GM21390 (cell line): ENCODE data around the gene PLXNA2.
A peak's percentile ranks its signal among the peaks of the same experiment; 100 is the strongest.

Experiments used
- ATAC-seq: cut with Tn5 transposase; IDR thresholded peaks from one replicate; pipeline ENCODE4 v1.9.1; 2021; ENCODE audit not compliant: unreplicated experiment

PLXNA2 gene

GRCh38 chr1:208268541-208269337, 24.6 kb upstream of the PLXNA2 start:
- no peak for ATAC-seq

GRCh38 chr1:208265525-208265924, 21.3 kb upstream of the PLXNA2 start:
- no peak for ATAC-seq

DNA sequence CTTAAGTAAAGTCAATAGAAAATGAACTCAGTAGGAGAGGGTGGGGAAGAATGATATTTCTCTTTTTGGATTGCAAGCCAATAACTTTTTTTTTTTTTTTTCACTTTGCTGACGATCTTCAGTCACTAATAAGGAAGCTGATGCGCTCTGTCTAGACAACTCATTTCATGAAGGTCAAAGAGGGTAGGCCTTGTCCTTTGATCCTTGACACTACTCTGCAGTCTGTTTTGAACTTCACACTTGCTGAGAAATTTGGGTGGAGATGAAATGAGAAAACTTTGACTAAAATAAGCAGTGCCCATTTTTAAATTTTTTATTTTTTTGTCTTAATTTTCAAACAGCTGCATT, 20.9 kb upstream of the PLXNA2 start:
- ATAC-seq, result no peak

DNA sequence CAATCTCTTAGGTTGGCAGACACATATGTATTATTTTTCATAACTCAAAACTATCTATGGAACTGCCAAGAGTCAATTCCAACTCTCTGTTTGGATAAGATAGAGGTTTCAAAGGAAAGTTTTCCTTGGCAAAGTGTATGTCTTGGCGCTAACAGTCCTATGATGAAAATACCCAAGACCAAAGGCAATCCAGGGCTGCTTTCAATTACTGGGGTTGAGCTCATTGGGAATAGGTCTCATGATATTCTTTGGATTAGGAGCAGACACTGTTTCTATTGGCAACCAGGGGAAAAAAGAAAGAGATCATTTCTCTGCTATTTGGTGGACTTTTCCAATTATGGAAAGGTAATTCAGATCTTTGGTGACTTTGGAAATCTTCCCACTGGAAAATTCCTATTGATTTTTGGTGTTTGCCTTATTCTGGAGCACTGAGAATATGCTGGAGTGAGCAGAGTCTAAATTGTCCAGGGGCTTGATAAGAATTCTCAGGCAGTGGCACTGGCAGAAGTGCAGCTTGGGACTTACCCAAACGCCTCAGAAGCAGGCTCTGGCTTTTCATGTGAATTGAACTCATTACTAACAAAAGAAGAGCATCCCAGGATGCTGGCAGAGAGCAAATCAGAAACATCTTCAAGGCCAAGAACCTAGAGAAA, 20.4 kb upstream of the PLXNA2 start:
- no peak for ATAC-seq

DNA sequence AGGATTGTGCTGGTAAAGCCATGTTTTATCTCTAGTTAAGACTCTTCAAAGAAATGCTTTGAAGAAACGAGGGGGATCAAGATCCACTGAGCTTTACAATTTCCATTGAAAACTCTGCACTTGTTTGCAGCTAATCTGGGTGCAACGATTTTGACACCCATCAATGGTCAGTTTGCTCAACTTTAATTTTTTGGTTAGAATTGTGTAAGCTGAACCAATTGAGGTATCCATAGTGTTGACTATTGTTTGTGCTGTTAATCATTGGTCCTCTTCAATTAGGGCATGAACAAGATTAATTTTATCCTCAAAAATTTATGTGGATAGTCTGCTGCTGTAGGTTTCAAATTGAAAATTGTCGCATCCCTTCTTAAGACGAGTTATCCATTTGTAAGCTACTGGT, 17.7 kb upstream of the PLXNA2 start:
- no peak for ATAC-seq

DNA sequence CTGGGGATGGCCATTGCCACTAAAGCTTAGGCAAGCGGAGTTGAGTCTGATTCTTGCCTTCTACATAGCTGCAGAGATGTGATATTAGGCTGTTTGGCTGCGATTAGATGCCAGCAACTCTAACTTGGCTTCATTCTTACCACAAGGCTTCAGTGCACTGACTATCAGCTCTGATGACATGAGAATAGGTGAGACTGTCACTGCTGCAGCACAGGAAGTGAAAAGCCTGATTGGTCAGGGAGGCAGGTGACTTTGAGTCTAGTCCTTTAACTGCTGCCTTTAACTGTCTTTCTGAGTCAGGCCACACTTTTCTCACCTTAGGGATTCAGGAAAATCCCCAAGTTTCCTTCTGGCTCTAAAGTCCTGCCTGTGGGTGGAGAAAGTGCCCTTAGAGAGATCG, 14.1 kb upstream of the PLXNA2 start:
- ATAC-seq, result no peak

DNA sequence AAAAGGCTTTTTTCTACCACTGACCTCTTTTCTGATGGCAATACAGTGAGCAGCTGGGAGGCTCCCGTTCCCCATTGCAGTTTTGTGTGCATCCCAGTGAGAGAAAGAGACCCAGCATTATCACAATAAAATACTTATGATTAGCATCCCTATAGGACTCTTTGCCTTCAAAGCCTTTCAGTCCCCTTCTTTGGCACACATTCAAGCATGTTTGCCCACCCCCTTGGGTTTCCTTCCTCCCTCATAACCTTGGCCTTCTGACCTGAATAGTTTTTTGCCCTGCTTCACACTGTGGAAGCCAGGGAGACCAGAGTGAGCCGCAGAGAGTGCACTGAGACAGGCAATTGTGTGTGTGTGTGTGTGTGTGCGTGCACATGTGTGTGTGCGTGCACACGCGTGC, 13.2 kb upstream of the PLXNA2 start:
- no peak for ATAC-seq

DNA sequence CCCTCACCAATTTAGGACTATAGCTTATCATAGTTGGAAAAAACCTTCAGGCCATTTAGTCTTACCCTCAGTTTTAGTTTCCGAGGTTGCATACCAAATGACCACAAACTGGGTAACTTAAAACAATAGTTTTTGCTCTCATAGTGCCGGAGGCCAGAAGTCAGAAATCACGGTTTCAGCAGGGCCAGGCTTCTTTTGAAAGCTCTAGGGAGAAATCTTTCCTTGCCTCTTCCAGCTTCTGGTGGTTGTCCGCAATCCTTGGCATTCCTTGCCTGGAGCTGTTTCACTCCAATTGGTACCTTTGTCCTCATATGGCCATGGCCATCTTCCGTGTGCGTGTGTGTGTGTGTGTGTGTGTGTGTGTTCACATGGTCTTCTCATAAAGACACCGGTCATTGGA, 12.4 kb upstream of the PLXNA2 start:
- ATAC-seq, result no peak

- no peak for ATAC-seq
Measured at GRCh38 chr1:208256091-208256490, 11.9 kb upstream of the PLXNA2 start.

DNA sequence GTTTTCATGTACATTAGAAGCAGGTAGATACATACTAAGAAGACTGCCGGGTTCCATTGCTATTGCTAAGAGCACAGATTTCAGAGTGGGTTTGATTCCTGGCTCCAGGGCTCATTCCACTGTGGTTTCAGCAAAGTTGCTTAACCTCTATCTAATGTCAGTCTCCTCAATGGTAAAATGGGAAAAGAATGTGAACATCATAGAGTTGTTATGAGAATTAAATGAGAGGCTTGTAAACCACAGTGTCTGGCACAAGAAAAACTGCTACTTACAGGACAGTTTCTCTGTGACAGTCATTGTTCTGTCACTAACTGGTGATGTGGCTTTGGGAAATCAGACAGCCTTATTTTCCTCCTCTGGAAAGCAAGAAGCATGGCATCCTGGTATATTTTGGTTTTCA, 10.7 kb upstream of the PLXNA2 start:
- ATAC-seq, result no peak

DNA sequence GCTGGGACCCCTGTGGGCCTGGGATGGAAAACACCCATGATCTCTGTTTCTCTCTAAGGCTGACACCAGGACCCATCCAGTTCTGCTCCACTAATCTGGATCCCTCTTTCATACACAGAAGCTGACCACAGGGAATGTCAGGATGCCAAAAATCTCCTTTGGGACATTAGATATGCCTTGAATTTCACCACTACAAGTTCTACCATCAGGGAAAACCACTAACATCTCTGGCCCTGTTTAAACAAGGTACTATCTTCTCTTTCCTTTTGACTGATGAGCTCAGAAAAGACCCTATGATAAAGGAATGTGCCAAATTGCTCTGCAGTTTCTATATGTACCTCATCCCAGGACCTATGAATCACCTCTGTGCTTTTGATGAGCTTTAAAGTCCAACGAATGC, 10.2 kb upstream of the PLXNA2 start:
- ATAC-seq, result no peak

GRCh38 chr1:208252836-208253576, 8.8 kb upstream of the PLXNA2 start:
- no peak for ATAC-seq

GRCh38 chr1:208251911-208252835, 8.0 kb upstream of the PLXNA2 start:
- no peak for ATAC-seq

- ATAC-seq, result no peak
Measured at GRCh38 chr1:208251015-208251414, 6.8 kb upstream of the PLXNA2 start.

DNA sequence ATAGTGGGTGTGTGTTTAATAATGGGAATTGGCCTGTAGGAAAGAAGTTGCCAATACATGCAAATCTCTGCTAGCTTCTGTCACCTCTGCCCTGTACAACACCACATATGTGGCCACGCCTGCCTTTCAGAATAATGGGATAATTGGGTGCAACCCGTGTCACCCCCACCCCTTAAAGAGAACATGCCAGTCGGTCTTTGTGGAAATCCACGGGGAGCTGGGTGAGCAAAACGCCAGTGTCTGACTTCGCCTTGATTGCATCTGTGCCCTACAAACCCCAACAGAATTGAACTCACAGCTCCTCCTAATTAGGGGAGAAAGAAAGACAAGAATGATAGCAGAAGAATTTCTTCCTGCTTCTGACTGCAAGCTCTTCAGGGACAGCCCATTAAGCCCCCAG, 6.4 kb upstream of the PLXNA2 start:
- ATAC-seq, result no peak

DNA sequence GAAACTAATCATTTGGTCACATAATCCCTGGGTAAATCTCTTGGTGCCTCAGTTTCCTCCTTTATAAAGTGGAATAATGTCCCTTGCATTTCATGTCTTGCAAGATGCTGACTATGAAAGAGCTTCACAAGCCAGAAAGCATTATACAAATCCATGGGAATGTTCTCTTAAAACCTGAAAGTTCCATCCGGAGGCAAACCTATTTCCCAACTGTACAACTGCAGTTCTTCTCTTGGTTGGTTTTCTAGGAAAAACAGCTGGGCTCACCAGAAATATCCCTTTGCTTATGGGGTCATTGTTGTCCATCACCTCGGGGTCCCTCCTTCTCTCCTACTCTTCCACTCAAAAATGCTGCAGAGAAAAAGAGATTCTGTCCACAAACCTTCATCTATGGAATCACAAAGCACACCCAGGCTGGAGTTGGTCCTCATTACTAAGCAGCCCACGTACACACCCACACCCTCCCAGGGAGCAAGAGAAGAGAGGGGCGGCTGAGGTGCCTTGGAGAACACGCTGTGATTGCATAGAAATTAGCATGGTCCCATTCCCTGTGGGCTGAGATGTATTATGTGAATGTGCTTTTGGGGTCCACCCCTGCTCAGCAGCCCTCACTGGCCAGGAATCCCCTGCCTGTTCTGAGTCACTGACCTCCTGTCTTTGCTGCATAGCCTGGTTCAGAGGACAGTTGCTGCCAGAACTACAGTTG, 5.0 kb upstream of the PLXNA2 start:
- ATAC-seq, result no peak

DNA sequence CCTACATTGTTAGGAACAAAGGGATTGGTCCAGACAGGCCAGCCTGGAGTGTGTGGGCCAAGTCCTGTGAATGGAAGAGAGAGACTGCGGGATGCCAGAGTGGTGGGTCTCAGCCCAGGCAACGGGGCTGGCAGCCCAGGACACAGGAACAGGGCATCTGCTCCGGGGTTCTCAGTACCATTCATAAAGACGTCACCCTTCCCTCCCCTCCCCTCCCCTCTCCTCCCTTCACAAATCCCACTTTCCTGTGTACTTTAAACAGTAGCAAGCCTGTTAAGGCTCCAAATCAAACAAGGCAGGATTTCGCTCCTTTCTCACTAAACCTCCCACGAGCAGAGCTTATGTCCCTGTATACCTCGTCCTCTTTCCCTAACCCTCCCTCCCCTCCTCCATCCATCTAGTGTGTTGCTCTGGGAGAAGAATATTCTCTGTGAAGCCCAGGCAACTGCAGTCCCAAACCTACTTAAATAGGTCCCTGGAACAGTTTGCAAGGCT, 4.2 kb upstream of the PLXNA2 start:
- ATAC-seq, result no peak

DNA sequence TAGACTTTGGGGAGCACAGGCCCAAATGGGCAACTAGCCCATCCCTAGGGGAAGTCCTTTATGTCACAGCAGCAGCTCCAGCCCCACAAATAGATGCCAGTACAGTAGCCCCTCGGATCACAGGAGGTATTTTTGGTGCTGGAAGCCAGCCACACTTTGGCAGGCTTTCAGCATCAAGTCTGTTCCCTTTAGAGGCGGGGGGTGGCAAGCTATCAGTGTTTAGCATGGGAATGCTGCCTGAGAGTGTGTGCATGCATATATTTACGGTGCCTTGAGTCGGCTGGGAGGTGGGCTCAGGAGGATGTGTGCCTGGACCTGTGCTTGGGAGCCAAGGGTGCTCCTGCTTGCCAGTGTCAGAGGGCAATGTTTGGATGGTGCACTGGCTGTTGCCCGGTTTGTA, 3.5 kb upstream of the PLXNA2 start:
- ATAC-seq, result no peak

DNA sequence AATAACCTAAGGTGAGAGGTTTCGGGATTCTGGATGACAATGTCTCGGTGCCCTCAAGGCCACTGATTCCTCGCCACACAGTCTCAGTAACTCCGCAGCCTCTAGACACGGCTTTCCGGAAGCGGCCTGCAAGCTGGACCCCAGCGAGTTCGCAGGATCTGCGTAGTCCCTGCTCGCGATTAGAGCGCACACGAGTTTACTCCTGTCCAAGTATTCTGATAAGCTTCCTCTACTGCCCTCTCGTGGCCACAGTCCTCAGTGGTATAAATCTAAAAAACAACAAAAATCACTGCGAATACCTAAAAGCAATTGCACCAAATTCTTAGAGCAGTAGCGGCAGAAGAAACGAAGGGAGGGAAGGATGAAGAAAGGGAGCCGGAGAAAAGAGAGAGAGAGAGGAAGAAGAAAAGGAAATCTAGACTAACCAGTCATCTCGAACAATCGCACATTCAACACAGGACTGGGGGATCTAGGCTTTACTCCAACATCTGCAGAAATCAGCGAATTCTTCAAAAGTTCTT, 1.1 kb upstream of the PLXNA2 start:
- ATAC-seq, result peak; percentile 60

DNA sequence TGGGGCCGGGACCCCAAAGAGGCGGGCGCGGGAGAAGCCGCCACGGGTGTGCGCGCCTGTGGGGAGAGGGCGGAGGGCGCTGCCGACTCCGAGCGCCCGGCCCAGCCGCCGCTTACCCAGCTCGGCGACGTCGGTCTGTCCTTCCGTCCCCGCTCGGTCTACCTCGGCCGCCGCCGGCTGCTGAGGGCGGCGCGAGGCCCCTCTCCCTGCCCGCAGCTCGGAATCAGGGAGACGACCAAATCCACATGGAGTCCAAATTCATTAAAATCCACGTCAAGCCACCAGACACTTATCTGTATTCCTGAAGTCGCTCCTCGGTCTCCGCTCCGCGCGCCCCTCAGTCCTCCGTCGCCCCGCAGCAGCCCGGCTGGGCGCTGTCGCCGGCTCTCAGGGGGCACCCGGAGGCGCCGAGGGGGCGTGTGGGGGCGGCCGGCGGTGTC, 637 bp downstream of the PLXNA2 start:
- no peak for ATAC-seq
